Measurements from ENCODE around the gene HERC3.

Gene HERC3

GRCh38 chr4:88747351-88747750, 155.1 kb downstream of the HERC3 start:
- no peak for DNase-seq (ENCODE audit: low read depth in 2 of 2)

- DNase-seq (ENCODE audit: low read depth in 2 of 2): no peak
Measured at GRCh38 chr4:88750369-88750768, 158.1 kb downstream of the HERC3 start.

- DNase-seq (ENCODE audit: low read depth in 2 of 2): no peak
Measured at GRCh38 chr4:88751258-88752075, 159.2 kb downstream of the HERC3 start.

GRCh38 chr4:88752076-88752463, 159.8 kb downstream of the HERC3 start:
- DNase-seq (ENCODE audit: low read depth in 2 of 2): no peak

- DNase-seq (ENCODE audit: low read depth in 2 of 2): no peak
Measured at GRCh38 chr4:88752754-88753153, 160.5 kb downstream of the HERC3 start.

- DNase-seq (ENCODE audit: low read depth in 2 of 2): no peak
Measured at GRCh38 chr4:88753658-88754571, 161.6 kb downstream of the HERC3 start.

- no peak for DNase-seq (ENCODE audit: low read depth in 2 of 2)
Measured at GRCh38 chr4:88754796-88755195, 162.5 kb downstream of the HERC3 start.

- DNase-seq (ENCODE audit: low read depth in 2 of 2): no peak
Measured at GRCh38 chr4:88755454-88755853, 163.2 kb downstream of the HERC3 start.

GRCh38 chr4:88756149-88756548, 163.9 kb downstream of the HERC3 start:
- DNase-seq (ENCODE audit: low read depth in 2 of 2): no peak

- no peak for DNase-seq (ENCODE audit: low read depth in 2 of 2)
Measured at GRCh38 chr4:88757067-88757466, 164.8 kb downstream of the HERC3 start.

- no peak for DNase-seq (ENCODE audit: low read depth in 2 of 2)
Measured at GRCh38 chr4:88757776-88758175, 165.5 kb downstream of the HERC3 start.
